Measurements from ENCODE around the gene NKD1.

DNA sequence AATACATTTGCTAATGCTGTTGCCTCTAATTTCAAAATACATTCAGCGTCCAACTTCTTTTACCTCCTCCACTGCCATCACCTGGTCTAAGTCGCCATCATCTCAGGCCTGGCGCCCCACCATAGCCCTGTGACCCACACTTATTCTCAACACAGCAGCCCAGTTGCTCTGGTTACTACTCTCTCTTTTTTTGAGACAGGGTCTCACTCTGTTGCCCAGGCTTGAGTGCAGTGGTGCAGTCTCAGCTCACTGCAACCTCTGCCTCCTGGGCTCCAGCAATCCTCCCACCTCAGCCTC, 7.5 kb upstream of the NKD1 start:
- TF ChIP-seq, protein P1, sequence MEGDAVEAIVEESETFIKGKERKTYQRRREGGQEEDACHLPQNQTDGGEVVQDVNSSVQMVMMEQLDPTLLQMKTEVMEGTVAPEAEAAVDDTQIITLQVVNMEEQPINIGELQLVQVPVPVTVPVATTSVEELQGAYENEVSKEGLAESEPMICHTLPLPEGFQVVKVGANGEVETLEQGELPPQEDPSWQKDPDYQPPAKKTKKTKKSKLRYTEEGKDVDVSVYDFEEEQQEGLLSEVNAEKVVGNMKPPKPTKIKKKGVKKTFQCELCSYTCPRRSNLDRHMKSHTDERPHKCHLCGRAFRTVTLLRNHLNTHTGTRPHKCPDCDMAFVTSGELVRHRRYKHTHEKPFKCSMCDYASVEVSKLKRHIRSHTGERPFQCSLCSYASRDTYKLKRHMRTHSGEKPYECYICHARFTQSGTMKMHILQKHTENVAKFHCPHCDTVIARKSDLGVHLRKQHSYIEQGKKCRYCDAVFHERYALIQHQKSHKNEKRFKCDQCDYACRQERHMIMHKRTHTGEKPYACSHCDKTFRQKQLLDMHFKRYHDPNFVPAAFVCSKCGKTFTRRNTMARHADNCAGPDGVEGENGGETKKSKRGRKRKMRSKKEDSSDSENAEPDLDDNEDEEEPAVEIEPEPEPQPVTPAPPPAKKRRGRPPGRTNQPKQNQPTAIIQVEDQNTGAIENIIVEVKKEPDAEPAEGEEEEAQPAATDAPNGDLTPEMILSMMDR (conservative IDR thresholded peaks at IDR 0.05; ENCODE audit: low read length) = no peak
- no peak for TF ChIP-seq EZH2phosphoT487 (IDR thresholded peaks at IDR 0.05; ENCODE audit: borderline replicate concordance, low read depth, low read length)
